HG03469 (cell line): ENCODE results near the gene COIL.

Source experiments
- ATAC-seq: cut with Tn5 transposase; IDR thresholded peaks from one replicate; pipeline ENCODE4 v1.9.1; 2021; ENCODE audit warnings: mild to moderate bottlenecking, moderate library complexity, moderate number of reproducible peaks; ENCODE audit not compliant: unreplicated experiment

COIL gene

GRCh38 chr17:56937687-56938086 lies 23.2 kb downstream of the COIL start:
- no peak for ATAC-seq

- ATAC-seq, result no peak
Observed at GRCh38 chr17:56936697-56937322, 24.0 kb downstream of the COIL start.

GRCh38 chr17:56935461-56935860 lies 25.4 kb downstream of the COIL start:
- no peak for ATAC-seq

GRCh38 chr17:56934280-56934679 lies 26.6 kb downstream of the COIL start:
- ATAC-seq, result no peak

GRCh38 chr17:56933868-56934267 lies 27.0 kb downstream of the COIL start:
- no peak for ATAC-seq

- ATAC-seq, result no peak
Observed at GRCh38 chr17:56933151-56933745, 27.6 kb downstream of the COIL start.

- no peak for ATAC-seq
Observed at GRCh38 chr17:56930739-56931337, 30.0 kb downstream of the COIL start.

GRCh38 chr17:56929362-56929969 lies 31.4 kb downstream of the COIL start:
- no peak for ATAC-seq

- ATAC-seq, result no peak
Observed at GRCh38 chr17:56928586-56928985, 32.3 kb downstream of the COIL start.

- ATAC-seq, result no peak
Observed at GRCh38 chr17:56926704-56927103, 34.1 kb downstream of the COIL start.

- no peak for ATAC-seq
Observed at GRCh38 chr17:56926270-56926669, 34.6 kb downstream of the COIL start.

GRCh38 chr17:56925088-56925487 lies 35.8 kb downstream of the COIL start:
- ATAC-seq, result no peak

GRCh38 chr17:56919717-56920116 lies 41.1 kb downstream of the COIL start:
- ATAC-seq, result no peak

- ATAC-seq, result no peak
Observed at GRCh38 chr17:56918916-56919315, 41.9 kb downstream of the COIL start.

- no peak for ATAC-seq
Observed at GRCh38 chr17:56917559-56918296, 43.1 kb downstream of the COIL start.

GRCh38 chr17:56914581-56915273 lies 46.1 kb downstream of the COIL start:
- ATAC-seq, result no peak

- peak; percentile 32 for ATAC-seq
Observed at GRCh38 chr17:56913867-56914580, 46.8 kb downstream of the COIL start, which contains the start of gene TRIM25. TSS of gene TRIM25 (minus strand) at chr17:56914049. CDS start at chr17:56913988, 61 bp downstream.

- peak; percentile 15 for ATAC-seq
Observed at GRCh38 chr17:56913353-56913866, 47.4 kb downstream of the COIL start.

GRCh38 chr17:56913000-56913311 lies 47.9 kb downstream of the COIL start:
- no peak for ATAC-seq
